Activated CD8-positive, alpha-beta memory T cell treated with anti-CD3 and anti-CD28 coated beads, Interleukin-2, amount 50 U/mL, for 4 hours (primary cell): ENCODE results near the gene KIF25.
"Not testable (repeated sequence)": the region's sequence is repeated elsewhere in the genome, so short reads cannot be mapped to it uniquely, and the experiment has no call there.

ENCODE experiments used
- DNase-seq: peaks from one replicate; pipeline ENCODE4 v3.0.0-alpha.2; 2020

The KIF25 gene

GRCh38 chr6:167996424-167997199, 859 bp upstream of the KIF25 start:
- DNase-seq: no peak

GRCh38 chr6:167998215-167998614, 744 bp downstream of the KIF25 start:
- DNase-seq: no peak

GRCh38 chr6:168000198-168001028, 2.9 kb downstream of the KIF25 start:
- no peak for DNase-seq

- DNase-seq: no peak
Observed at GRCh38 chr6:168001029-168001332, 3.5 kb downstream of the KIF25 start.

- not testable (repeated sequence) for DNase-seq
Observed at GRCh38 chr6:168001514-168001913, 4.0 kb downstream of the KIF25 start.

GRCh38 chr6:168002804-168003203, 5.3 kb downstream of the KIF25 start:
- DNase-seq: no peak

- DNase-seq: no peak
Observed at GRCh38 chr6:168004023-168004422, 6.6 kb downstream of the KIF25 start.

- no peak for DNase-seq
Observed at GRCh38 chr6:168004945-168005344, 7.5 kb downstream of the KIF25 start.

- DNase-seq: no peak
Observed at GRCh38 chr6:168005796-168006195, 8.3 kb downstream of the KIF25 start.

- DNase-seq: no peak
Observed at GRCh38 chr6:168007592-168008338, 10.3 kb downstream of the KIF25 start.

- no peak for DNase-seq
Observed at GRCh38 chr6:168009331-168009730, 11.9 kb downstream of the KIF25 start.

- no peak for DNase-seq
Observed at GRCh38 chr6:168011291-168011690, 13.8 kb downstream of the KIF25 start.

- no peak for DNase-seq
Observed at GRCh38 chr6:168012431-168013249, 15.2 kb downstream of the KIF25 start.

GRCh38 chr6:168013250-168013915, 15.9 kb downstream of the KIF25 start:
- DNase-seq: no peak

- DNase-seq: no peak
Observed at GRCh38 chr6:168014428-168014827, 17.0 kb downstream of the KIF25 start.

GRCh38 chr6:168015009-168015408, 17.5 kb downstream of the KIF25 start:
- DNase-seq: no peak

- DNase-seq: no peak
Observed at GRCh38 chr6:168015482-168016175, 18.2 kb downstream of the KIF25 start.

GRCh38 chr6:168016176-168016620, 18.7 kb downstream of the KIF25 start:
- DNase-seq: no peak

- DNase-seq: no peak
Observed at GRCh38 chr6:168016721-168017525, 19.5 kb downstream of the KIF25 start.

GRCh38 chr6:168017629-168018028, 20.2 kb downstream of the KIF25 start:
- DNase-seq: no peak

- no peak for DNase-seq
Observed at GRCh38 chr6:168018664-168019063, 21.2 kb downstream of the KIF25 start.
